Activated T-helper 17 cell treated with anti-CD3 and anti-CD28 coated beads, Interleukin-2, amount 50 U/mL, for 72 hours (primary cell): ENCODE data around the gene SOAT1. TPM values are rescaled to one million over a fixed set of nuclear protein-coding genes. Genes with fewer than 3 reads are reported as not detected.

Experiments
- ATAC-seq: fragments of 150-1000 bp; cut with Tn5 transposase; replicated peaks from 2 replicates; pipeline ENCODE4 v1.10.0; 2021; ENCODE audit warnings: mild to moderate bottlenecking, moderate library complexity
- H3K27ac Mint-ChIP-seq: one replicate; pipeline ENCODE4 v1.8.0; 2022; ENCODE audit warnings: mixed read lengths
- H3K27me3 Mint-ChIP-seq: one replicate; pipeline ENCODE4 v1.8.0; 2022; ENCODE audit warnings: mixed read lengths
- H3K36me3 Mint-ChIP-seq: one replicate; pipeline ENCODE4 v1.8.0; 2022; ENCODE audit warnings: low read depth, mild to moderate bottlenecking, mixed read lengths
- H3K4me1 Mint-ChIP-seq: one replicate; pipeline ENCODE4 v1.8.0; 2022; ENCODE audit warnings: mixed read lengths
- H3K4me3 Mint-ChIP-seq: one replicate; pipeline ENCODE4 v1.8.0; 2022; ENCODE audit warnings: mild to moderate bottlenecking, mixed read lengths
- H3K9me3 Mint-ChIP-seq: one replicate; pipeline ENCODE4 v1.8.0; 2022; ENCODE audit warnings: mixed read lengths
- total RNA-seq, 2 donors: library from RNA; stranded (reverse); gene quantifications; one replicate each; pipeline ENCODE4 v1.2.3, GENCODE V29; 2022

The SOAT1 gene
- total RNA-seq, 2 donors from 2014 or later, result 25.2 to 60.6 TPM

GRCh38 chr1:179321533-179322216 lies 28.1 kb downstream of the SOAT1 start:
- Mint-ChIP-seq H3K4me1 (peaks cover 10% of the 10 kb centered on the region), H3K4me3 (no peak overlapping the region), H3K9me3 (no peaks in the 10 kb centered on the region), H3K27ac (peak overlapping the region; percentile 53), H3K27me3 (no peaks in the 10 kb centered on the region), H3K36me3 (peaks cover 84% of the 10 kb centered on the region)
- ATAC-seq, result no peak

GRCh38 chr1:179322557-179322956 lies 29.0 kb downstream of the SOAT1 start:
- H3K4me3 Mint-ChIP-seq, result no peak overlapping the region
- peaks cover 10% of the 10 kb centered on the region for H3K4me1 Mint-ChIP-seq
- no peak for ATAC-seq
- peaks cover 88% of the 10 kb centered on the region for H3K36me3 Mint-ChIP-seq
- H3K27ac Mint-ChIP-seq, result peak overlapping the region; percentile 53
- no peaks in the 10 kb centered on the region for H3K9me3 Mint-ChIP-seq
- no peaks in the 10 kb centered on the region for H3K27me3 Mint-ChIP-seq

DNA sequence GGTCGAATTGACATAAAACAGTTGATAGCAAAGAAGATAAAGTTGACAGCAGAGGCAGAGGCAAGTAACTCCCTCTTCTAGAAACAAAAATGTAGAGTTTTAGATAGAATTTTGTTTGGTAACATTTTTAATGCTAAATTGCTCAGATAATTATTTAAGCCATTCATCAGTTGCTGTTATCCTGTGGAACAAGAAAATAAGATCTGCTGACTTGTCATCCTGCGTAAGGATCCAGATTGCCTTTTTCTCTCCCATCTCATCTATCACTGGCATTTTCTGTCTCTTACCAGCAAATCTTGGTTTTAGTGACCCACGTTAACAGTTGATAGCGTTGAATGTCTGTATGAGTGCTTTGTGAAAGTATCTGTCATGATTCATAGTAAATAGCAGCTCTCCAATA lies 29.8 kb downstream of the SOAT1 start:
- peaks cover 88% of the 10 kb centered on the region for H3K36me3 Mint-ChIP-seq

GRCh38 chr1:179325836-179326235 lies 32.2 kb downstream of the SOAT1 start:
- Mint-ChIP-seq H3K4me3 (no peak overlapping the region), H3K36me3 (peaks cover 88% of the 10 kb centered on the region), H3K9me3 (no peaks in the 10 kb centered on the region), H3K27ac (no peak overlapping the region), H3K27me3 (no peaks in the 10 kb centered on the region), H3K4me1 (peaks cover 16% of the 10 kb centered on the region)
- no peak for ATAC-seq

More for the DNA sequence above, 29.8 kb downstream of the SOAT1 start:
- no peaks in the 10 kb centered on the region for H3K9me3 Mint-ChIP-seq
- no peak overlapping the region for H3K4me3 Mint-ChIP-seq
- no peak for ATAC-seq
- peaks cover 10% of the 10 kb centered on the region for H3K4me1 Mint-ChIP-seq
- H3K27me3 Mint-ChIP-seq, result no peaks in the 10 kb centered on the region
- no peak overlapping the region for H3K27ac Mint-ChIP-seq

GRCh38 chr1:179326746-179327145 lies 33.1 kb downstream of the SOAT1 start:
- Mint-ChIP-seq H3K4me3 (no peak overlapping the region), H3K36me3 (peaks cover 79% of the 10 kb centered on the region), H3K27me3 (no peaks in the 10 kb centered on the region), H3K9me3 (no peaks in the 10 kb centered on the region), H3K27ac (no peak overlapping the region), H3K4me1 (peaks cover 16% of the 10 kb centered on the region)
- no peak for ATAC-seq

DNA sequence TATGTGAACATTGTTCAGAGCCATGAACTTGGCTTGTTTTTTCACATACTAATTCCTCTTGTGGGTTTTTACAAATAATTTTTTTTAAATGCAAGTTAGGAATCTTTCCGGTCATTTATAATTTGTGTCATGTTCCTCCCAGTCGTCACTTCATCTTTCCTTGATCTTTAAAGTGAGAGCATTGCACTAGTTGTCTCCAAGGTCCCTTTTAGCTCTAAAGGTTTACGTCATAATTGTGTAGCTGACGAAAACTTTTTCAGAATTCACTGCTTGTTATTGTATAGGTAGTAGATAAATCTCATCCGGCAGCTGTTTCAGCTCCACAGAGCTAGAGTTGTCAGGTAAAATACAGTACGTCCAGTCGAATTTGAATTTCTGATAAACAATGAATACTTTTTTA lies 33.6 kb downstream of the SOAT1 start:
- no peak for ATAC-seq
- peaks cover 13% of the 10 kb centered on the region for H3K4me1 Mint-ChIP-seq
- H3K27ac Mint-ChIP-seq, result no peak overlapping the region
- H3K4me3 Mint-ChIP-seq, result no peak overlapping the region
- H3K36me3 Mint-ChIP-seq, result peaks cover 74% of the 10 kb centered on the region
- no peaks in the 10 kb centered on the region for H3K9me3 Mint-ChIP-seq
- no peaks in the 10 kb centered on the region for H3K27me3 Mint-ChIP-seq

DNA sequence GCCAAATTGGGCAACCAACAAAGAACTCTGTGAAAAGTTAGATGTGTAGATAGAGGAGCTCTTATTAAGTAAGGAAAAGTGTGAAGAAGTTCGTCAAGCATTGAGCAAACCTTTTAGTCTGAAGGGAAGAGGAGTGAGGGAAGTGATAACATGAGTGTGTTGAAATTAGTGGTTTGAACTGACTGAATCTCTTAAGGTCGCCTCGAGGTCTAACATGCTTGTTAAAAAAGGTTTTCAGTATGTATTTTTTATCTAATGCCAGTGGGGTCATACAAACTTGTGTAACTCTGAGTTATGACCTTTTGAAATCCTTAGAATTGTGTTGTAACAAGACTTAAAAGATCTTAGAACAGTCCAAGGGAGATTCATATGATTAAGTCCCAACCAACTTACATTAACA lies 34.1 kb downstream of the SOAT1 start:
- H3K4me3 Mint-ChIP-seq, result no peak overlapping the region
- H3K9me3 Mint-ChIP-seq, result no peaks in the 10 kb centered on the region
- ATAC-seq, result no peak
- H3K36me3 Mint-ChIP-seq, result peaks cover 74% of the 10 kb centered on the region
- no peaks in the 10 kb centered on the region for H3K27me3 Mint-ChIP-seq
- no peak overlapping the region for H3K27ac Mint-ChIP-seq
- peaks cover 10% of the 10 kb centered on the region for H3K4me1 Mint-ChIP-seq

DNA sequence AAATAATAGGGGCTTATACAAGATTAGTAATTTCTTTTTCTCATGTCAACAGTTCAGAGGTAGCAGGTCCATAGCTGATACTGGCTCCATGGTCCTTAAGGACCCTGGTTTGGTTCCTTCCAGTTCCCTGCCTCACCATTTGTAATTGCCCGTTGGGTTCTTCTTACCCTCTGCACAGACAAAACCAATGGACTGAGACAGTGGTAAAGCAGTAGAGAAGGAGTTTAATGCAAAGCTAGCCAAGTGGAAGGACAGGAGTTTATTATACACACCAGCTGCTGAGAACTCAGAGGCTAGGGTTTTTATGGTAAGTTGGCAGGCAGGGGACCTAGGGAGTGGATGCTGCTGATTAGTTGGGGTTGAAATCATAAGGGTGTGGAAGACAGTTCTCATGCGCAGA lies 36.3 kb downstream of the SOAT1 start:
- Mint-ChIP-seq H3K27me3 (no peaks in the 10 kb centered on the region), H3K9me3 (no peaks in the 10 kb centered on the region), H3K4me3 (no peak overlapping the region), H3K4me1 (peaks cover 18% of the 10 kb centered on the region), H3K36me3 (peaks cover 73% of the 10 kb centered on the region), H3K27ac (no peak overlapping the region)
- ATAC-seq, result no peak

DNA sequence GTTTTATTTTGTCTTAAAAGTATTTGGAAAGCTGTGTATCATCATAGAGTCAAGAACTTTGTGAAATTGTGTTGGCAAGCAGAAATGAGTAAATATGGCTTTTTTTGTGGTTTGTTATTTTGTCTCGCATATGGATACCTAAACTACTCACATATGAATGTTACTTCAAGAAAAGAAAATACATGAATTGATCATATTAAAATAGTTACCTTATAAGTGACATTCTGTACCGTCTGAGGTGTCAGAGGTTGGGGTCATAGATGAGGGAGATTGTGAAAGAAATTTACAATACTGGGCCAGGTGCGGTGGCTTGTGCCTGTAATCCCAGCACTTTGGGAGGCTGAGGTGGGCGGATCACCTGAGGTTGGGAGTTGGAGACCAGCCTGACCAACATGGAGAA lies 40.8 kb downstream of the SOAT1 start:
- Mint-ChIP-seq H3K4me3 (no peak overlapping the region), H3K4me1 (peaks cover 13% of the 10 kb centered on the region), H3K27ac (peak overlapping the region; percentile 47), H3K27me3 (no peaks in the 10 kb centered on the region), H3K9me3 (no peaks in the 10 kb centered on the region), H3K36me3 (peaks cover 55% of the 10 kb centered on the region)
- ATAC-seq, result peak; percentile 80

- Mint-ChIP-seq H3K27ac (peak overlapping the region; percentile 10), H3K36me3 (peaks cover 71% of the 10 kb centered on the region), H3K4me1 (peaks cover 7% of the 10 kb centered on the region), H3K27me3 (no peaks in the 10 kb centered on the region), H3K4me3 (no peak overlapping the region), H3K9me3 (no peaks in the 10 kb centered on the region)
- ATAC-seq, result no peak
Measured at GRCh38 chr1:179337288-179337687, 43.7 kb downstream of the SOAT1 start.

- Mint-ChIP-seq H3K4me1 (peaks cover 7% of the 10 kb centered on the region), H3K9me3 (no peaks in the 10 kb centered on the region), H3K27ac (peak overlapping the region; percentile 0), H3K36me3 (peaks cover 71% of the 10 kb centered on the region), H3K4me3 (no peak overlapping the region), H3K27me3 (no peaks in the 10 kb centered on the region)
- no peak for ATAC-seq
Measured at GRCh38 chr1:179337942-179338560, 44.5 kb downstream of the SOAT1 start.

GRCh38 chr1:179340918-179341317 lies 47.3 kb downstream of the SOAT1 start:
- ATAC-seq, result no peak
- Mint-ChIP-seq H3K4me3 (no peak overlapping the region), H3K36me3 (peaks cover 81% of the 10 kb centered on the region)

GRCh38 chr1:179341943-179342547 lies 48.4 kb downstream of the SOAT1 start:
- Mint-ChIP-seq H3K4me3 (no peak overlapping the region), H3K9me3 (no peaks in the 10 kb centered on the region), H3K27ac (no peak overlapping the region), H3K36me3 (peaks cover 90% of the 10 kb centered on the region), H3K4me1 (no peaks in the 10 kb centered on the region), H3K27me3 (no peaks in the 10 kb centered on the region)
- no peak for ATAC-seq

More at GRCh38 chr1:179340918-179341317, 47.3 kb downstream of the SOAT1 start:
- H3K9me3 Mint-ChIP-seq, result no peaks in the 10 kb centered on the region
- H3K27me3 Mint-ChIP-seq, result no peaks in the 10 kb centered on the region
- no peaks in the 10 kb centered on the region for H3K4me1 Mint-ChIP-seq
- no peak overlapping the region for H3K27ac Mint-ChIP-seq

DNA sequence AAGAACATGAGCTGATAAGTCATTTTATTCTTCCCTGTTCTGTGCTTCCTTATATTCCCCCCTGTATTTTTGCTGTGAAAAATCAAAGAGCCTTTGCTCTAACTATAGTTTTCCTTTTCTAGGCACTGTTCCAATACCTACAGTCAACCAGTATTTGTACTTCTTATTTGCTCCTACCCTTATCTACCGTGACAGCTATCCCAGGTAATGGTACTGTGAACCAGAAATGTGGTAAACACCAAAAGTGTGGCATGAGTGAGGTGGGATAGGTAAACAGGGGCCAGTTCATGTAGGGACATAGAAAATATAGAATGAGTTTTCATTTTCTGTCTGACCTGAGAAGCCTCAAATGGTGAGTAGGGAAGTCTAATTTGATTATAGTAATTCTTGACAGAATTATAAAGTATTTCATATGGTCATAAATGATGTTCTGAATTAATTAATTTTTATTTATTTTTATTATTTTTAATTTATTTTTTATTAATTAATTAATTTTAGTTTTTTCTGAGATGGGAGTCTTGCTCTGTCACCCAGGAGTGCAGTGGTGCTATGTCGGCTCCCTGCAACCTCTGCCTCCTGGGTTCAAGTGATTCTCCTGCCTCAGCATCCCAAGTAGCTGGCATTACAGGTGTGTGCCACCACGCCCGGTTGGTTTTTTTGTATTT lies 49.3 kb downstream of the SOAT1 start:
- no peak for ATAC-seq
- no peaks in the 10 kb centered on the region for H3K9me3 Mint-ChIP-seq
- H3K36me3 Mint-ChIP-seq, result peaks cover 89% of the 10 kb centered on the region
- H3K4me3 Mint-ChIP-seq, result no peak overlapping the region
- no peak overlapping the region for H3K27ac Mint-ChIP-seq
- no peaks in the 10 kb centered on the region for H3K27me3 Mint-ChIP-seq
- no peaks in the 10 kb centered on the region for H3K4me1 Mint-ChIP-seq

GRCh38 chr1:179351281-179351680 lies 57.7 kb downstream of the SOAT1 start:
- peak; percentile 75 for ATAC-seq
- Mint-ChIP-seq H3K27me3 (no peaks in the 10 kb centered on the region), H3K4me3 (no peak overlapping the region), H3K36me3 (peaks cover 92% of the 10 kb centered on the region), H3K4me1 (peaks cover 4% of the 10 kb centered on the region), H3K9me3 (no peaks in the 10 kb centered on the region), H3K27ac (peak overlapping the region; percentile 34)
